Measurements from ENCODE around the gene PLEKHH1. TPM values are rescaled to one million over a fixed set of nuclear protein-coding genes. Genes with fewer than 3 reads are reported as not detected.
A peak's percentile ranks its signal among the peaks of the same experiment; 100 is the strongest.

Gene PLEKHH1
- total RNA-seq, 6 experiments from 2014 or later = 1.9 to 4.1 (median 3.0) TPM

DNA sequence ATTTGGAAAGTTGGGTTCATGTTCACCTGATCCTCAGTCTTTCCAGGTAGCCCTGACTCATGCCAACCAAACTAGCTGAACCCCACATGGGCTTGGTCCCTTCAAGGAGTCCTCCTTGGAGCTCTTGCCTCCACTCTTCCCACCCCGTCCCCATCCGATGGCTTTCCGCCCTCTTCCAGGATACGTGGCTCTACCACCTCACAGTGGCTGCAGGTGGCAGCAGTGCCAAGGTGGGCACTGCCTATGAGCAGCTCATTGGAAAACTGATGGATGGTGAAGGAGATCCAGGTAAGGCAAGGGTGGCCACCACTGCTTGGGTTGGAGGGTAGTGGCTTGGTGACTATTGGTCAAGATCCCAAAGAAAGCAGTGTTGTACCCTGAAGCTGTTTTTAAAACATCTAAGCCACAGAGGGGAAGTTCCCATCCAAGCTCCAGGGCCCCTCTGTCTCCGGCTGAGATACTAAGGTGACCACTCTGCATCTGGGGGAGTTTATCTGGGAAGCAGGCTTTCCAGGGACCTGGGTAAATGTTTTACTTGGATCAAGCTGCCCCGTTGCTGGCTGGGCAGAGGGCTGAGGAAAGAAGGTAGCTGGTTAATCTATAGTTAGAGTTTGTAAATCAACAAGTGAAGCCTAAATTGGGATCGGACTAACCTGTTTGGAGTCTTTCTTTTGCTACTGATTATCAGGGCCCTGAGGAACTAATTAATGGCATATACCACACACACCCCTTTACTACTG lies 43.3 kb downstream of the PLEKHH1 start:
- Histone ChIP-seq H3K27ac (no peak overlapping the region), H3K4me3 (no peak overlapping the region), H3K9me3 (no peaks in the 10 kb centered on the region), H3K27me3 (no peaks in the 10 kb centered on the region), H3K4me1 (peaks cover 0 to 8% (median 0%) of the 10 kb centered on the region in 4 donors), H3K36me3 (no peaks in the 10 kb centered on the region)
- intact Hi-C loops (cut with DNase I) = loop anchor here in 1 of 2 donors (10.0 kb wide), 2 partner anchors 88 to 152 kb away; no protein-coding TSS in a partner anchor
- no peak for TF ChIP-seq POLR2A (IDR thresholded peaks at IDR 0.05)
- TF ChIP-seq, protein P1, sequence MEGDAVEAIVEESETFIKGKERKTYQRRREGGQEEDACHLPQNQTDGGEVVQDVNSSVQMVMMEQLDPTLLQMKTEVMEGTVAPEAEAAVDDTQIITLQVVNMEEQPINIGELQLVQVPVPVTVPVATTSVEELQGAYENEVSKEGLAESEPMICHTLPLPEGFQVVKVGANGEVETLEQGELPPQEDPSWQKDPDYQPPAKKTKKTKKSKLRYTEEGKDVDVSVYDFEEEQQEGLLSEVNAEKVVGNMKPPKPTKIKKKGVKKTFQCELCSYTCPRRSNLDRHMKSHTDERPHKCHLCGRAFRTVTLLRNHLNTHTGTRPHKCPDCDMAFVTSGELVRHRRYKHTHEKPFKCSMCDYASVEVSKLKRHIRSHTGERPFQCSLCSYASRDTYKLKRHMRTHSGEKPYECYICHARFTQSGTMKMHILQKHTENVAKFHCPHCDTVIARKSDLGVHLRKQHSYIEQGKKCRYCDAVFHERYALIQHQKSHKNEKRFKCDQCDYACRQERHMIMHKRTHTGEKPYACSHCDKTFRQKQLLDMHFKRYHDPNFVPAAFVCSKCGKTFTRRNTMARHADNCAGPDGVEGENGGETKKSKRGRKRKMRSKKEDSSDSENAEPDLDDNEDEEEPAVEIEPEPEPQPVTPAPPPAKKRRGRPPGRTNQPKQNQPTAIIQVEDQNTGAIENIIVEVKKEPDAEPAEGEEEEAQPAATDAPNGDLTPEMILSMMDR (IDR thresholded peaks at IDR 0.05) = no peak
- WGBS (ENCODE audit: insufficient coverage, low coverage, low lambda C conversion rate, missing lambda C conversion rate) = 73% methylated on average over 6 of the region's 7 CpGs
- DNase-seq (no peak), ATAC-seq (peak in 2 of 4 donors; percentile 24 to 31)

DNA sequence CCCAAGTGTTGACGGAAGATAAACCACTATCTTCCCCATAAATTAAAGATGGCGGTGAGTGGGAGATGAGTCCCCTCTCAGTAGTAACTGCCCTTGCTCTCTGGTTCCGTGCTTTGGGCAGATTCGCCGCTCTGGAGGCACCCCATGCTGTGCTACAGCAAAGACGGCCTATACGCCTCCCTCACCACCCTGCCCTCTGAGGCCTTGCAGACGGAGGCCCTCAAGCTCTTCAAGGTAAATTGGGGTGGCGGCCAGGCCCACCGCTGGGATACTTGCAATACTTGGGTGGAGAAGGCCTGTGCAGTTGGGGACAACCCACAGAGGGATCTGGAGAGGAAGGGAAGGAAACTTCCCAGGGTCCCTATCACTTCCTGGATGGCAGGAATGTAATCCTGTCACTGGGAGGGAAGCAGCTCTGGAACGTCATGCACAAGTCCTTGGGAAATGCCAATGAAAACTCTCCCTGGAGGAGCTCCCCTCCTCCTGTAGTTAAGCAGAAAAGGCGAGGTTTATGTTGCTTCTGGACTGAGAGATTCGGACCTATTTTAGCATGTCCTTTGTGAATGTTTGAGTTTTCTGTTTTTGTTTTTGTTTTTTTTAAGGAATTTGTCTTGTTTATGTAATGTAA lies 44.2 kb downstream of the PLEKHH1 start:
- no peak overlapping the region for H3K4me3 ChIP-seq
- 64% methylated on average over 5 of the region's 13 CpGs for WGBS (ENCODE audit: insufficient coverage, low coverage, low lambda C conversion rate, missing lambda C conversion rate)
- no peaks in the 10 kb centered on the region for H3K9me3 ChIP-seq
- no peaks in the 10 kb centered on the region for H3K36me3 ChIP-seq
- DNase-seq (no peak), ATAC-seq (no peak)
- H3K27me3 ChIP-seq = no peaks in the 10 kb centered on the region
- no peak overlapping the region for H3K27ac ChIP-seq
- TF ChIP-seq, protein P1 (IDR thresholded peaks at IDR 0.05) = no peak
- no peak for TF ChIP-seq POLR2A (IDR thresholded peaks at IDR 0.05)
- intact Hi-C loops (cut with DNase I) = loop anchor here in 1 of 2 donors (10.0 kb wide), 2 partner anchors 88 to 152 kb away; no protein-coding TSS in a partner anchor
- H3K4me1 ChIP-seq = peaks cover 0 to 8% (median 0%) of the 10 kb centered on the region in 4 donors

DNA sequence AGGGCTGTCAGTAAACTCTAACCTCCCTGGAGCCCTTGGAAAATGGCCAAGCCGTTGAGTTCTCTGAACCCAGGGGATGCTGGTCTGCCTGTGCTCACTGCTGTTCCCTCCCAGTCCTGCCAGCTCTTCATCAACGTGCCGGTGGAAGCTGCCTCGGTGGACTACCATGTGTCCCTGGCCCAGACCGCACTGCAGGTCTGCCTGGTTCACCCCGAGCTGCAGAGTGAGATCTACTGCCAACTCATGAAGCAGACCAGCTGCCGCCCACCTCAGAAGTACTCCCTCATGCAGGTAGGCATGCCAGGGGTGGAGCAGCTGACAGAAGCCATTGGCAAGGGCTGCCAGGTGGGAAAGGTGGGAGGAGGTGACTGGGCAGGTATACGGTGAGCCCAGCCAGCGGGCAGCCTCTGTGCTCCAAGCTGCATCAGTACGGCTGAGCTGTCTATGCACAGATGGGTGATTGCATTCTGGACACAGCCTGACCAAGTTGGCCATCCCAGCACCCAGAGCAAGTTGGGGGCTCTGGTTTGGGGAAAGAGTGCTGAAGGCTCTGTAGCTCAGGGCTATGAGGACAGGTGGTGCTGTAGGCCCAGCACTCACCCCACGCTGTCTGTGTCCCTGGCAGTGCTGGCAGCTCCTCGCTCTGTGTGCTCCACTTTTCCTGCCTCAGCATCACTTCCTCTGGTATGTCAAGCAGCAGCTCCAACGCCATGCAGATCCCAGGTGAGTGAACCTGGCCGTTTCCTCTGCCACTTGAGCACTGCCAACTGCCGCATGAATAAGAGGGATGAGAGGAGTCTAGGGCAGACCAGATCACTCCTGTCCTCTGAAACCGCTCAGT lies 45.0 kb downstream of the PLEKHH1 start:
- Histone ChIP-seq H3K27ac (no peak overlapping the region), H3K9me3 (no peaks in the 10 kb centered on the region), H3K4me3 (no peak overlapping the region), H3K4me1 (peaks cover 0 to 8% (median 0%) of the 10 kb centered on the region in 4 donors), H3K27me3 (no peaks in the 10 kb centered on the region), H3K36me3 (no peaks in the 10 kb centered on the region)
- TF ChIP-seq, protein P1 (IDR thresholded peaks at IDR 0.05) = no peak
- TF ChIP-seq POLR2A (IDR thresholded peaks at IDR 0.05) = no peak
- WGBS (ENCODE audit: insufficient coverage, low coverage, low lambda C conversion rate, missing lambda C conversion rate) = 42% methylated on average over 4 of the region's 16 CpGs
- intact Hi-C loops (cut with DNase I) = loop anchor here in 1 of 2 donors (10.0 kb wide), 2 partner anchors 87 to 153 kb away; no protein-coding TSS in a partner anchor
- DNase-seq (no peak), ATAC-seq (peak; percentile 11 to 60 (median 18))

DNA sequence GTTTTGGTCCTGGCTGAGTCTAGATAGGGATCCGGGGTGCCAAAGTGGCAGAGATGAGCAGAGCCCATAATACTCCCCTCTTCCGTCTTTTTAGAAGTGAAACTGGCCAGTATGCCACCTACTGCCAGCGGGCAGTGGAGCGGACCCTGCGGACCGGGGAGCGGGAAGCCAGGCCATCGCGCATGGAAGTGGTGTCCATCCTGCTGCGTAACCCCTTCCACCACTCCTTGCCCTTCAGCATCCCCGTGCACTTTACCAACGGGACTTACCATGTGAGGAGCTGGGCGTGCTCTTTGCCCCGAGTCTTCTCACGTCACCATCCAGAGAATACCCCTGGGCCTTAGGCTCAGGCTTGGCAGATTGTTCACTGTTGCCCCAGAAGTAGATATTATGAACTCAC lies 46.0 kb downstream of the PLEKHH1 start:
- no peak for ATAC-seq
- Histone ChIP-seq H3K4me1 (peaks cover 0 to 8% (median 0%) of the 10 kb centered on the region in 4 donors), H3K9me3 (no peaks in the 10 kb centered on the region), H3K27ac (no peak overlapping the region), H3K27me3 (no peaks in the 10 kb centered on the region), H3K4me3 (no peak overlapping the region), H3K36me3 (no peaks in the 10 kb centered on the region)
- 90% methylated on average over 2 of the region's 15 CpGs for WGBS (ENCODE audit: insufficient coverage, low coverage, low lambda C conversion rate, missing lambda C conversion rate)
- TF ChIP-seq, protein P1 (IDR thresholded peaks at IDR 0.05) = no peak
- TF ChIP-seq POLR2A (IDR thresholded peaks at IDR 0.05) = no peak
- intact Hi-C loops (cut with DNase I) = loop anchor here in 1 of 2 donors (10.0 kb wide), 2 partner anchors 86 to 154 kb away; no protein-coding TSS in a partner anchor
- DNase-seq = no peak
